Measurements from ENCODE around the gene AP1S1.

DNA sequence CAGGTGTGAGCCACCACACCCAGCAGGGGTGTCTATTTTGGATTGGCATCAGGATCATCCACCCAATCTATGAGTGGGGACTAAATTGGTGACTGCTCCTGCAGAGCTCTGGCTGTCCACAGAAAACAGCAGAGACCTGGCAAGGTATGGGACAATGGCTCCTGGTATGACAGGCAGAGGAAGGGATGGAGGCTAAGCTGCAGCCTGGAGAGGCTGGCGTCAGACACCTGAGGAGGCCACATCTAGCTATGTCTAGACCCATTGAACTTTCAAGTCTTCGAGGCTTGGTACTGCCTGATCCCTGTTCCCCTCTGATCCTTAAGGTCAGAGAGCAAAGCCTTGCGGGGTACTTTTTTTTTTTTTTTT, 30.6 kb upstream of the AP1S1 start:
- TF ChIP-seq POLR2A (IDR thresholded peaks at IDR 0.05), result no peak
- no peak for TF ChIP-seq EP300 (IDR thresholded peaks at IDR 0.05)
- no peak for TF ChIP-seq POLR2AphosphoS5 (IDR thresholded peaks at IDR 0.05)
- TF ChIP-seq CTCF (IDR thresholded peaks at IDR 0.05), result no peak

Data from upper lobe of left lung (tissue), 4 donors.